ENCODE results near the gene THSD4.

THSD4 gene

GRCh38 chr15:71084264-71084663 is 31.0 kb upstream of the THSD4 start:
- DNase-seq (ENCODE audit: insufficient read length) (no peak), FAIRE-seq (no peak)
- TF ChIP-seq POLR2A (IDR thresholded peaks at IDR 0.05; ENCODE audit: low read depth, low read length) (no peak), TAF1 (IDR thresholded peaks at IDR 0.05; ENCODE audit: borderline replicate concordance, low read depth, low read length) (no peak), POLR2AphosphoS5 (IDR thresholded peaks at IDR 0.05; ENCODE audit: low read depth, low read length) (no peak)

- DNase-seq (ENCODE audit: insufficient read length) = no peak
- FAIRE-seq = no peak
- TF ChIP-seq TAF1 (IDR thresholded peaks at IDR 0.05; ENCODE audit: borderline replicate concordance, low read depth, low read length) (no peak), POLR2AphosphoS5 (IDR thresholded peaks at IDR 0.05; ENCODE audit: low read depth, low read length) (no peak), POLR2A (IDR thresholded peaks at IDR 0.05; ENCODE audit: low read depth, low read length) (no peak)
Measured at GRCh38 chr15:71085809-71086208, 29.5 kb upstream of the THSD4 start.

GRCh38 chr15:71088155-71088554 is 27.1 kb upstream of the THSD4 start:
- no peak for FAIRE-seq
- DNase-seq (ENCODE audit: insufficient read length) = no peak

GRCh38 chr15:71088683-71089082 is 26.6 kb upstream of the THSD4 start:
- FAIRE-seq = no peak
- TF ChIP-seq TAF1 (IDR thresholded peaks at IDR 0.05; ENCODE audit: borderline replicate concordance, low read depth, low read length) (no peak), POLR2AphosphoS5 (IDR thresholded peaks at IDR 0.05; ENCODE audit: low read depth, low read length) (no peak), POLR2A (IDR thresholded peaks at IDR 0.05; ENCODE audit: low read depth, low read length) (no peak)
- no peak for DNase-seq (ENCODE audit: insufficient read length)

More at GRCh38 chr15:71088155-71088554, 27.1 kb upstream of the THSD4 start:
- TF ChIP-seq TAF1 (IDR thresholded peaks at IDR 0.05; ENCODE audit: borderline replicate concordance, low read depth, low read length) (no peak), POLR2A (IDR thresholded peaks at IDR 0.05; ENCODE audit: low read depth, low read length) (no peak), POLR2AphosphoS5 (IDR thresholded peaks at IDR 0.05; ENCODE audit: low read depth, low read length) (no peak)

- DNase-seq (ENCODE audit: insufficient read length) (no peak), FAIRE-seq (no peak)
- TF ChIP-seq TAF1 (IDR thresholded peaks at IDR 0.05; ENCODE audit: borderline replicate concordance, low read depth, low read length) = no peak
- TF ChIP-seq POLR2AphosphoS5 (IDR thresholded peaks at IDR 0.05; ENCODE audit: low read depth, low read length) = no peak
- no peak for TF ChIP-seq POLR2A (IDR thresholded peaks at IDR 0.05; ENCODE audit: low read depth, low read length)
Measured at GRCh38 chr15:71089801-71090200, 25.5 kb upstream of the THSD4 start.

- FAIRE-seq = no peak
- TF ChIP-seq POLR2AphosphoS5 (IDR thresholded peaks at IDR 0.05; ENCODE audit: low read depth, low read length) (no peak), TAF1 (IDR thresholded peaks at IDR 0.05; ENCODE audit: borderline replicate concordance, low read depth, low read length) (no peak), POLR2A (IDR thresholded peaks at IDR 0.05; ENCODE audit: low read depth, low read length) (no peak)
Measured at GRCh38 chr15:71091601-71092000, 23.7 kb upstream of the THSD4 start.

GRCh38 chr15:71092056-71092600 is 23.1 kb upstream of the THSD4 start:
- DNase-seq (ENCODE audit: insufficient read length) (no peak), FAIRE-seq (no peak)
- TF ChIP-seq POLR2A (IDR thresholded peaks at IDR 0.05; ENCODE audit: low read depth, low read length) = no peak
- no peak for TF ChIP-seq POLR2AphosphoS5 (IDR thresholded peaks at IDR 0.05; ENCODE audit: low read depth, low read length)
- no peak for TF ChIP-seq TAF1 (IDR thresholded peaks at IDR 0.05; ENCODE audit: borderline replicate concordance, low read depth, low read length)

More at GRCh38 chr15:71091601-71092000, 23.7 kb upstream of the THSD4 start:
- DNase-seq (ENCODE audit: insufficient read length) = no peak

- FAIRE-seq (no peak), DNase-seq (ENCODE audit: insufficient read length) (no peak)
- TF ChIP-seq POLR2AphosphoS5 (IDR thresholded peaks at IDR 0.05; ENCODE audit: low read depth, low read length) (no peak), POLR2A (IDR thresholded peaks at IDR 0.05; ENCODE audit: low read depth, low read length) (no peak), TAF1 (IDR thresholded peaks at IDR 0.05; ENCODE audit: borderline replicate concordance, low read depth, low read length) (no peak)
Measured at GRCh38 chr15:71093054-71094024, 21.9 kb upstream of the THSD4 start.

- FAIRE-seq (no peak), DNase-seq (ENCODE audit: insufficient read length) (no peak)
- no peak for TF ChIP-seq POLR2A (IDR thresholded peaks at IDR 0.05; ENCODE audit: low read depth, low read length)
- no peak for TF ChIP-seq TAF1 (IDR thresholded peaks at IDR 0.05; ENCODE audit: borderline replicate concordance, low read depth, low read length)
- TF ChIP-seq POLR2AphosphoS5 (IDR thresholded peaks at IDR 0.05; ENCODE audit: low read depth, low read length) = no peak
Measured at GRCh38 chr15:71094137-71094536, 21.1 kb upstream of the THSD4 start.

GRCh38 chr15:71096676-71097075 is 18.6 kb upstream of the THSD4 start:
- no peak for TF ChIP-seq TAF1 (IDR thresholded peaks at IDR 0.05; ENCODE audit: borderline replicate concordance, low read depth, low read length)
- no peak for TF ChIP-seq POLR2A (IDR thresholded peaks at IDR 0.05; ENCODE audit: low read depth, low read length)
- TF ChIP-seq POLR2AphosphoS5 (IDR thresholded peaks at IDR 0.05; ENCODE audit: low read depth, low read length) = no peak
- no peak for DNase-seq (ENCODE audit: insufficient read length)
- FAIRE-seq = no peak

- no peak for FAIRE-seq
- no peak for TF ChIP-seq TAF1 (IDR thresholded peaks at IDR 0.05; ENCODE audit: borderline replicate concordance, low read depth, low read length)
- no peak for TF ChIP-seq POLR2A (IDR thresholded peaks at IDR 0.05; ENCODE audit: low read depth, low read length)
- DNase-seq (ENCODE audit: insufficient read length) = no peak
Measured at GRCh38 chr15:71097890-71098289, 17.4 kb upstream of the THSD4 start.

- FAIRE-seq = no peak
- TF ChIP-seq TAF1 (IDR thresholded peaks at IDR 0.05; ENCODE audit: borderline replicate concordance, low read depth, low read length) (no peak), POLR2A (IDR thresholded peaks at IDR 0.05; ENCODE audit: low read depth, low read length) (no peak), POLR2AphosphoS5 (IDR thresholded peaks at IDR 0.05; ENCODE audit: low read depth, low read length) (no peak)
- DNase-seq (ENCODE audit: insufficient read length) = no peak
Measured at GRCh38 chr15:71098920-71099319, 16.4 kb upstream of the THSD4 start.
